GM21786 (cell line): Measurements from ENCODE around the gene ZDHHC9.

ENCODE experiments used
- ATAC-seq: cut with Tn5 transposase; IDR thresholded peaks from one replicate; pipeline ENCODE4 v1.9.1; 2021; ENCODE audit not compliant: unreplicated experiment

The ZDHHC9 gene

DNA sequence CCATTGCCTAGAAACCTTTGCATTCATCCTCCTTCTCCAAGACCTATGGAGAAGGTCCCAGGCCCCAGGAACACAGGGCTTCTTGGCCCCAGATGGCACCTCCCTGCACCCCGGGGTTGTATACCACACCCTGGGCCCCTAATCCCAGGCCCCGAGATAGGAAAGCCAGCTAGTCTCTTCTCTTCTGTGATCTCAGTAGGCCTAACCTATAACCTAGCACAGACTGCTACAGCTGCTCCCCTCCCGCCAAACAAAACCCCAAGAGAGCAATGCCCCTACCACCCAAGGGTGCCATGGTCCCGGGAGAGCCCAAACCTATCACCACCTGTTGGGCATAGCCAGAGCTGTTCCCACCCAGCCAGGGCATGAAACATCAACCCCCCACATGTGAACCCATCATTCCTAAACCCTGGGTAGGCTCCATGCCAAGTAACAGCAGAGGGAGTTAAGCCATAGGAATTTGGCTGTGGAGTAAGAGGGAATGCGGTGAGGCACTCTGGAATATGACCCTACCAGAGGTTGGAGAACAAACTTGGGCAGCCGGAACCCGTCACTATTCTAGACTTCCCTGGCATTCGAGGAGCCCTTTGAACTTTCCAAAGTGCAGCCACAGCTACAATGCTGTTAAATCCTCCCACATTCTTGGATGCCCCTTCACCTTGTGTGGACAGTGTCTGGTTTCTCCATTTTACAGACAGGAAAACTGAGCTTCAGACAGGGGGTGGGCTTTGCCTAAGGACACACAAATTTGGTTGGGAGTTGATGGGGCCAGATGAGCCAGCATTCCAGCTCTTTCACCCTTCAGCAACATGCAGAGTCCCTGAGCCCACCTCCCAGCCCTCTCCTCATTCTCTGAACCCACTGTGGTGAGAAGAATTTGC lies 74.9 kb downstream of the ZDHHC9 start:
- ATAC-seq, result no peak

- ATAC-seq, result no peak
Observed at GRCh38 chrX:129768186-129768585, 75.5 kb downstream of the ZDHHC9 start.

- no peak for ATAC-seq
Observed at GRCh38 chrX:129763666-129764065, 80.0 kb downstream of the ZDHHC9 start.

DNA sequence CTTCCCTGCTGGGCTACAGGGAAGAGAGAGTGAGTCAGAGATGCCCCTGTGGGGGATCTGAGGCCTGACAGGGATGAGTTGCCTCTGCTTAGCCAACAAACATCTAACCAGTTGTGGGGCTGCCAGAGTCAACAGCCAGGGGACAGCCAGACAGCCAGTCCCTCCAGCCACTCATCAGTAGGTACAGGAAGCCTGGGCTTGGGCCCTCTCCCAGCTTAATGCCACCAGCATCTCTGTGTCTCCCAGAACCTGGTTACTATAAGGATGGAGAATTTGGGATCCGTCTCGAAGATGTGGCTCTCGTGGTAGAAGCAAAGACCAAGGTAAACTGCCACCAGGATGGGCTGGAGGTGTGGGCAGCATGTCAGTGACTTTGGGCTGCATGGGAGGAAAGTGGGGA lies 81.2 kb downstream of the ZDHHC9 start:
- no peak for ATAC-seq

DNA sequence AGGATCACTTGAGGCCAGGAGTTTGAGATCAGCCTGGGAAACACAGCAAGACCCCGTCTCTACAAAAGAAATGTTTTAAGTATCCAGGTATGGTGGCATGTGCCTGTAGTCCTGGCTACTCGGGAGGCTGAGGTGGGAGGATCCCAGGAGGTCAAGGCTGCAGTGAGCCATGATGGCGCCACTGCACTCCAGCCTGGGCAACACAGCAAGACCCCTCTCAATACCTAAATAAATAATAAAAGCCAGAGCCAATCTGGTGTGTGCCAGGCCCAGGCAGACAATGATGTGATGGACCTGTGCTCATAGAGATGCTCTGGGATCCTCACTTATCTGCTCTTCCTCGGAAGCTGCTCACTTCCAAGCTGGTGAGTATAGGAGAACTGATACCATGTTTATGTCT lies 82.1 kb downstream of the ZDHHC9 start:
- no peak for ATAC-seq

- ATAC-seq, result no peak
Observed at GRCh38 chrX:129760981-129761380, 82.7 kb downstream of the ZDHHC9 start.

- ATAC-seq, result no peak
Observed at GRCh38 chrX:129760155-129760554, 83.5 kb downstream of the ZDHHC9 start.

DNA sequence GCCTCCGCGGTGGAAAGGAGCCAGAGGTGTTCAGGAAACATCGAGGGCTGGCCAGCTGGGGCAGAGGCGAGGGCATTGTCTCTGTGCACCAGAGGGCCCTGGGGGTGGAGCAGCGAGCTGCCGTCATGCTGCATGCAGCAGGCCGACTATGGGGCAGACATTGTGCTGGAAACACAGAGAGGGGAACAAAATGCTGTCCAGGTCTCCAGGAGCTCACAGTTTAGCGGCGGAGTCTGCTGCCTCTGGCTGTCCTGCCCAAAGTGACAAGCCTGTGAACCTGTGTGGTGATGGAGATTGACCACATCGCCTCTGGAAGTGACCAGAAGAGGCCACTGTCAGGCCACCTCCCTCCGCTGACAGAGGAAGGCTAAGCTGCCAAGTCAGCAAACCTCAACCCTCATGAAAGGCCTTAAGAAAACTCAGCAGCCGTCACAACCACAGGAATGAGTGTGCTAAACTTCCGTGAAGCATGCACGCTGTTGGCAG lies 84.1 kb downstream of the ZDHHC9 start:
- no peak for ATAC-seq

DNA sequence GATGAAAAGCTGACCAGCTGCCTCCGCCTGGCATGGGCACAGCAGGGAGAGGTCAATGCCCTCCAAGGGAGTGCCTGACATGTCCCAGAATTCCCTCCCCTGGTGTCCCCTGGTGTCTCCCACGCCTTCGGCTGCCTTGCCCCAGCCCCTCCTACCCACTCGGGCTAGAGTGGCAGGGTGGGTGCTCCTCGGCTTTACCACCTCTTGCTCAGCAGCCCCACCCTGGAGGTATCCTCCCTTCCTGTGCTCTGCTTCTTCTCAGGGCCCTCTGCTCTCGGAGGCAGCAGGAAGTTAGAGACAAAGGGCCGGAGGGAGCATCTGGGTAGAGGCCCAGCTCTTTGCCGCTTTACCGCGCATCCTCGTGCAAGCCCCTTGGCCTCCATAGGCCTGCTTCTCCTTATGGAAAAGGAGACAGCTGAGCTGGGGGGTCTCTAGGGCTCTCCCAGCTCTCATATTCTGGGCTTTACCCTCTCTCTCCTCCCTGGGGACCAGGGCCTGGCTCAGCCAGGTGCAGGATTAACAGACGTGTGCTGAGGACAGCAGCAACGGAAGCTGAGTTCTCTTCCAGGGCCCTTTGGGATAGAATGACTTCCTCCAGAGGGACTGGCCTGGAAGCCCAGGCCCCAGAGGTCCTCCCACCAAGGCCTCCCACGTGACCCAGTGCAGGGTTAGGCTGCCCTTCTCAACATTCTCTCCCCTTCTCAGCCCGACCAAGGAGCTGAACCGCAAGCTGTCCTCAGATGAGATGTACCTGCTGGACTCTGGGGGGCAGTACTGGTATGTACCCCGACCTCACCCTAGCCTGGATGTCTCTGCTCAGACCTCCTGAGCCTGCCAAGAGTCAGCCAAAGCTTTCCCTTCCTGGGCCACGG lies 87.7 kb downstream of the ZDHHC9 start:
- peak; percentile 40 for ATAC-seq

GRCh38 chrX:129754056-129755024 lies 89.3 kb downstream of the ZDHHC9 start:
- ATAC-seq, result no peak
